SK-N-MC (cell line): ENCODE results near the gene ADCY5.
A peak's percentile ranks its signal among the peaks of the same experiment; 100 is the strongest.

Experiments used
- DNase-seq: peaks from one replicate; pipeline ENCODE4 v3.0.0-alpha.2; 2011; ENCODE audit warnings: low read depth, low spot score
- H3K27ac ChIP-seq: fragments of 200-600 bp; sonication (generic); 2 replicates; pipeline ENCODE4 v1.5.1; 2016; ENCODE audit warnings: mixed run types
- H3K36me3 ChIP-seq: fragments of 200-600 bp; sonication (generic); 2 replicates; pipeline ENCODE4 v1.6.1; 2017; ENCODE audit warnings: antibody characterized with exemption, low read length, mixed read lengths; ENCODE audit not compliant: insufficient read depth
- H3K4me3 ChIP-seq: fragments of 200-600 bp; sonication (generic); 2 replicates; pipeline ENCODE4 v1.5.1; 2016
- H3K9ac ChIP-seq: fragments of 200-600 bp; sonication (generic); 2 replicates; pipeline ENCODE4 v1.8.0; 2017; ENCODE audit warnings: mixed run types, mixed read lengths; ENCODE audit not compliant: insufficient read length
- H3K9me3 ChIP-seq: fragments of 200-600 bp; sonication (generic); 2 replicates; pipeline ENCODE4 v1.6.1; 2017; ENCODE audit warnings: low read depth, mild to moderate bottlenecking, antibody characterized with exemption, low read length, moderate library complexity, mixed read lengths
- EZH2 ChIP-seq: fragments of 200-600 bp; sonication (generic); IDR thresholded peaks from one replicate; pipeline ENCODE4 v1.6.1; 2017; ENCODE audit warnings: antibody characterized with exemption
- FOXP2 ChIP-seq: optimal IDR thresholded peaks from 2 replicates; pipeline ENCODE3; 2011; ENCODE audit warnings: mild to moderate bottlenecking, moderate library complexity; ENCODE audit not compliant: insufficient read depth; ENCODE audit errors: extremely low read length, control extremely low read depth
- POLR2AphosphoS5 ChIP-seq: IDR thresholded peaks from 2 replicates; pipeline ENCODE4 v1.6.1; 2012; ENCODE audit warnings: mild to moderate bottlenecking, low read depth, low read length, borderline replicate concordance

Gene ADCY5

DNA sequence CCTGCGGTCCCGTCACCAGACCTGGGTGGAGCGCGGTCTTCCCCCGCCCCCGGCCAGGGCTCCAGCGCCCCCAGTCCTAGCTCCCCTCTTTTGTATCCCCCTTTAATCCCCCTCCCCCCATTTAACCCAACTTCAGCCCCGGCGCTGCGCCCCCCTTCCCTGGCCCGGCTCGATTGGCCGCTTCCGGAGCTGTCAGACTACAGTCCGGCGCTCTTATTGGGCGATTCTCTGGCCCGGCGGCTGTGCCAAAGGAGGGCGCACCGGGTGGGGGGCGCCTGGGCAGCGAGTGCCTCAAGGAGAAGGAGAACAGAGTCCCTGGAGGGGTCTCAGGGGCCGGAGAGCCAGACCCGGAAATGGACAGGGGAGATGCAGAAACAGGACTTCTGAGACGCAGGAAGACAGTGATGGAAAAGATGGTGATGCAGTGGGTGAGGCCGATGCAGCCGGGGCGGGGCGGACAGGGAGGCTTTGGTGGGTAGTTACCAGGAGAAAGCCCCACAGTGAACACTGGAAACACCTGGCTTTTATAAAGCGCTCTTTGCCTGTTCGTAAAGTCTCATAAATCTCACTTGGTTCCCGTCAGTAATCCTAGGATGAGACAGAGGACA, 1.2 kb upstream of the ADCY5 start:
- DNase-seq: no peak
- H3K9ac ChIP-seq: no peak overlapping the region
- TF ChIP-seq FOXP2 (no peak), EZH2 (no peak), POLR2AphosphoS5 (no peak)
- no peaks in the 10 kb centered on the region for H3K36me3 ChIP-seq
- peak overlapping the region; percentile 82 for H3K4me3 ChIP-seq
- H3K27ac ChIP-seq: no peak overlapping the region
- no peaks in the 10 kb centered on the region for H3K9me3 ChIP-seq

DNA sequence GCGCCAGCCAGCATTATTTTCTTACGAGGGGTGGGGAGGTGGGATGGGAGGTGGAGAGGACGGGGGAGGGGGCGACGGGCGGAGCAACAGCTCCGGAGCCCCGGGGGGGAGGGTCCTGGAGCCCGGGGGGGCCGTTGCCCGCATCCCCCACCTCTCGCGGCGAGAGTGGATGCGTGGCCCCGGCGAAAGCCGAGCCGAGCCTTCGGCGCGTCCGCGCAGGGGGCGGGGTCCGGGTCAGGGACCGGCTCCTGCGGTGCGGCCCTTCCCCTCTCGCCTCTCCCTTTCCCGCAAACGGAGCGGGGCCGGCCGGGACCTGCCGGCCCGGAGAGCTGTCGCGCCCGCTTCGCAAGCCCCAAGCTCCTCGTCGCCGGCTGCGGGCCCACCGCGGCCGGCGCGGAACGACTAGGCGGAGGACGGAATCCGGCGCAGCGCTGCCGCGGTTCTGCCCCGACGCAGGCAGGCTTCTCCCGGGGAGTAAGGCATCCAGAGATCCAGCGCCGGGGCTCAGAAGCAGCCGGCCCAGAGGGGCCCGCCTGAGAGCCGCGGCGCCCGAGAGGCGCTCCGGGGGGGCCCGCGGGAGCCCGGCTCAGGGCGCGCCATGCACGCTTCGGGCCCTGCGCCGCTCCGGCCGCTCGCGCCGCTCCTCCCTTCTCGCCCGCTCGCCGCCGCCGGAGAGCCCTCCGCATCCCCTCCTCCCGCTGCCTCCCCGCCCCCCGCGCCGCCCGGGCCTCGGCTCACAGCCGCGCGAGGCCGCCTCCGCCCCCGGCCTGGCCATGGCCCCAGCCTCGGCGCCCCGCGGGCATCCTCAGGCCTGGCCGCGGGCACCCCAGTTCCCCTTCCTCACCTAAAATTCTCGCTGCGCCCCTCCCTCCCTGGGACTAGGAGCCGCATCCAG, 459 bp upstream of the ADCY5 start:
- no peaks in the 10 kb centered on the region for H3K36me3 ChIP-seq
- H3K9me3 ChIP-seq: no peaks in the 10 kb centered on the region
- no peak overlapping the region for H3K27ac ChIP-seq
- H3K9ac ChIP-seq: peak overlapping the region; percentile 59
- no peak for DNase-seq
- no peak for TF ChIP-seq FOXP2
- peak overlapping the region; percentile 82 for H3K4me3 ChIP-seq

DNA sequence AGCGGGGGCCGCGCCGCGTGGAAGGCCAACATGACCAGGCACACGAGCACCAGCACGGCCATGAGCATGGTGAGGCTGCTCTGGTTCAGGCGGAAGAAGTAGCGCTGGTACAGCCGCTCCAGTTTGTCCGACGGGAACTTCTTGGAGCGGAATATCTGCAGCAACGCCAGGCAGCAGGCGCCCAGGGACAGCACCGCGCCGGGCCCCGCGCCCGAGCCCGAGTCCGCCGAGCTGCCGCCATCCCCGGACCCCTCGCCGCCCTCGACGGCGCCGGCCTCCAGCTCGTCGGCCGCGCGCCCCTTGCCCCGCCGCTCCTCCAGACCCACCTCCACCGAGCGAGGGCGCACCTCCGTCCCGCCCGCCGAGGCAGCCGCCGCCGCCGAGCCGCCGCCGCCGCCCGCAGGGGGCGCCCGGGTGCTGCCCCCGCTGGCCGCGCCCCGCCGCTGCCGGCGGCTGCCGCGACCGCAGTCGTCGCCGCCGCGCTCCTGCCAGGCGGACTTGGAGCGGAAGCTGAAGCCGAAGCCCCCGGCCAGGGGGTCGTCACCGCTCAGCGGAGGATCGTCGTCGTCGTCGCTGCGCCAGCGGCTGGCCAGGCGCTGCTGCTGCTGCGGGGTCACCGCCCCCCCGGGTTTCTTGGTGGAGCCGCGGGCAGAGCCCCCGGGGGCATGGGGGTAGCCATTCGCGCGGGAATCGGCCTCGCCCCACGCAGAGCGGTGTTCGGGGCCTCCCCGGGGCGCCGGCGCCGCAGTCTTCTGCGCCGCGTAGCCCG, 957 bp downstream of the ADCY5 start:
- Histone ChIP-seq H3K4me3 (peak overlapping the region; percentile 82), H3K9ac (peak overlapping the region; percentile 59), H3K9me3 (no peaks in the 10 kb centered on the region), H3K27ac (no peak overlapping the region), H3K36me3 (no peaks in the 10 kb centered on the region)
- TF ChIP-seq EZH2 (no peak), FOXP2 (no peak), POLR2AphosphoS5 (no peak)
- no peak for DNase-seq

DNA sequence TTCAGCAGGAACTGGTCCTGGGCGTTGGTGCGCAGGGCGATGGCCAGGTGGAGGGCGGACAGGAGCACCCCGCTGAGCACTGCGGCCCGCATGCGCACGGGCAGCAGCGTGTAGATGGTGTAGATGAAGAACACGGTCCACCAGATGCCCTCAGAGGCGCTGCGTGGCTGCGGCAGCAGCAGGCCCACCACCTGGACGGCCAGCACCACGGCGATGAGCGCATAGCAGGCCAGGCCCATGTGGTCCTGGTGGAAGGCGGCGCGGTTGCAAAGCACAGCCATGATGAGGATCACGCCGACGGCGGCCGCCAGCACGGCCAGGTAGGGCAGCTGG, 1.5 kb downstream of the ADCY5 start:
- H3K4me3 ChIP-seq: peak overlapping the region; percentile 73
- TF ChIP-seq FOXP2 (no peak), EZH2 (no peak), POLR2AphosphoS5 (no peak)
- no peak overlapping the region for H3K27ac ChIP-seq
- no peaks in the 10 kb centered on the region for H3K9me3 ChIP-seq
- H3K36me3 ChIP-seq: no peaks in the 10 kb centered on the region
- DNase-seq: no peak
- peak overlapping the region; percentile 19 for H3K9ac ChIP-seq

- no peaks in the 10 kb centered on the region for H3K9me3 ChIP-seq
- H3K27ac ChIP-seq: no peak overlapping the region
- peak overlapping the region; percentile 10 for H3K9ac ChIP-seq
- peak overlapping the region; percentile 73 for H3K4me3 ChIP-seq
- no peaks in the 10 kb centered on the region for H3K36me3 ChIP-seq
- no peak for TF ChIP-seq EZH2
- no peak for TF ChIP-seq FOXP2
- no peak for TF ChIP-seq POLR2AphosphoS5
- DNase-seq: no peak
These were observed 2.2 kb downstream of the ADCY5 start for GRCh38 chr3:123446610-123447109.

DNA sequence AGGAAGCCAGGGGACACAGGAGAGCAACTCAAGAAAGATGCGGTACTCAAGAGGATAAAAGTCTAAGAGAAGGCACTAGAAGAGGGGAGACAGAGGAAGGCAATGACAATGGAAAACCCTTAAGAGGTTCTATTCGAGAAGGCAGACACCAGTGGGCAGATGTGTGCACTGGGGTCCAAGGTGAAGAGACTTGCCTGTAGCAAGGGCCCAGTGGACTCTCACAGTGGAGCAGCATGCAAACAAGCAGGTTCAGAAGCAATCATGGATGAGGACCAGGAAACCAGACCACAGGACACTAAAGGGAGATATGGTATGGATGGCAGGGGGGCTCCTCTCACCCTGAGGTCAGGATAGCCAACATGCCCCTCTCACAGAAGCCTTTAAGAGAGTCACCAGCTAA, 2.7 kb downstream of the ADCY5 start:
- Histone ChIP-seq H3K4me3 (peak overlapping the region; percentile 73), H3K9me3 (no peaks in the 10 kb centered on the region), H3K36me3 (no peaks in the 10 kb centered on the region), H3K27ac (no peak overlapping the region), H3K9ac (peak overlapping the region; percentile 51)
- no peak for DNase-seq
- TF ChIP-seq EZH2 (no peak), FOXP2 (no peak), POLR2AphosphoS5 (no peak)

DNA sequence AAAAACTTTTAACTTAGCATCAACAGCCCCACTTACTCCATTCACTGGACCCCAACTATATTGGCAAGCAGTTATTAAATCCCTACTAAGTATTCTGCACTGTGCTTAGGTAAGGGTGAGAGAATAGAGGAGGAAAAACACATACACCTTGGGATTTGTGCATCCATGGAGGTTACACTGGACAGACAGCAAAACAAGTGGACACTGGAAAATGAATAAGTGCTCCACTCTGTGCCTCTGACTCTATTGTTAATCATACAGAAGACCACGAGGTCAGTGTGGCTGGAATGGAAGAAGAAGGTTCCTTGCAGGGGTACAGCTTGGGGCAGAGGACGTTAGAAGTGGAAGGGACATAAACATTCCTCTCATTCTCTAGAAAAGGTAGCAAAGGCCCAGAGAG, 3.2 kb downstream of the ADCY5 start:
- Histone ChIP-seq H3K4me3 (peak overlapping the region; percentile 73), H3K36me3 (no peaks in the 10 kb centered on the region), H3K27ac (no peak overlapping the region), H3K9me3 (no peaks in the 10 kb centered on the region), H3K9ac (peak overlapping the region; percentile 51)
- DNase-seq: no peak
- TF ChIP-seq POLR2AphosphoS5: no peak
- TF ChIP-seq FOXP2: no peak

- H3K27ac ChIP-seq: no peak overlapping the region
- TF ChIP-seq EZH2 (no peak), FOXP2 (no peak), POLR2AphosphoS5 (no peak)
- no peak for DNase-seq
- H3K36me3 ChIP-seq: no peaks in the 10 kb centered on the region
- H3K4me3 ChIP-seq: peak overlapping the region; percentile 73
- H3K9ac ChIP-seq: no peak overlapping the region
- no peaks in the 10 kb centered on the region for H3K9me3 ChIP-seq
These were observed 4.1 kb downstream of the ADCY5 start for GRCh38 chr3:123444744-123445143.
